Daoy (cell line): Measurements from ENCODE around the gene EBF4. TPM values are rescaled to one million over a fixed set of nuclear protein-coding genes. Genes with fewer than 3 reads are reported as not detected.

Source experiments
- DNase-seq: peaks from one replicate; pipeline ENCODE4 v3.0.0-alpha.2; 2015; ENCODE audit warnings: low read depth
- total RNA-seq: library from RNA; depleted of rRNA; stranded (reverse); fragments of >200 nt; shearing (Covaris generic); gene quantifications from 2 replicates; pipeline ENCODE4 v1.2.3, GENCODE V29; 2014; rRNA removed

The EBF4 gene
- 0.12 and 0.40 TPM in 2 replicates for total RNA-seq

GRCh38 chr20:2692036-2692885 is at the start of gene EBF4:
Gene EBF4, plus strand, starts transcription at chr20:2692780. Its CDS starts 866 bp downstream, at chr20:2693646.
- DNase-seq, result peak; percentile 55

- no peak for DNase-seq
Observed at GRCh38 chr20:2643708-2644107, 48.9 kb upstream of the EBF4 start.

GRCh38 chr20:2651772-2652723 is 40.5 kb upstream of the EBF4 start, which contains the start of gene NOP56:
Gene NOP56, plus strand, starts transcription at chr20:2652632. Its CDS starts 29 bp downstream, at chr20:2652661.
- peak; percentile 91 for DNase-seq

GRCh38 chr20:2652724-2653555 is 39.6 kb upstream of the EBF4 start:
- DNase-seq, result no peak

- no peak for DNase-seq
Observed at GRCh38 chr20:2653556-2654383, 38.8 kb upstream of the EBF4 start.

- no peak for DNase-seq
Observed at GRCh38 chr20:2654384-2654822, 38.2 kb upstream of the EBF4 start.

- DNase-seq, result no peak
Observed at GRCh38 chr20:2654831-2655230, 37.7 kb upstream of the EBF4 start.

- no peak for DNase-seq
Observed at GRCh38 chr20:2655331-2656116, 37.1 kb upstream of the EBF4 start.

GRCh38 chr20:2656471-2657117 is 36.0 kb upstream of the EBF4 start:
- DNase-seq, result no peak

GRCh38 chr20:2657241-2657640 is 35.3 kb upstream of the EBF4 start:
- DNase-seq, result no peak

GRCh38 chr20:2657674-2658073 is 34.9 kb upstream of the EBF4 start:
- no peak for DNase-seq

GRCh38 chr20:2658414-2659354 is 33.9 kb upstream of the EBF4 start:
- DNase-seq, result peak; percentile 31

GRCh38 chr20:2659547-2659946 is 33.0 kb upstream of the EBF4 start:
- no peak for DNase-seq

GRCh38 chr20:2663364-2663886 is 29.2 kb upstream of the EBF4 start:
- no peak for DNase-seq

- peak; percentile 92 for DNase-seq
Observed at GRCh38 chr20:2663887-2664719, 28.5 kb upstream of the EBF4 start, which contains the start of gene IDH3B. Gene IDH3B, minus strand, starts transcription at chr20:2664216. Its CDS starts 28 bp downstream, at chr20:2664188.

GRCh38 chr20:2671977-2672376 is 20.6 kb upstream of the EBF4 start:
- no peak for DNase-seq

- DNase-seq, result no peak
Observed at GRCh38 chr20:2672446-2672845, 20.1 kb upstream of the EBF4 start.
